GM12878 (cell line): ENCODE data around the gene CARD11. TPM values are rescaled to one million over a fixed set of nuclear protein-coding genes. Genes with fewer than 3 reads are reported as not detected.

Experiments used
- ATAC-seq: fragments of 200-7000 bp; cut with Tn5 transposase; 3 replicates; pipeline ENCODE4 v1.9.1; 2020; ENCODE audit warnings: mild to moderate bottlenecking, moderate library complexity
- BruUV-seq: library from RNA; stranded (reverse); fragments of 400-500 nt; replicated peaks from 2 replicates; lab custom pipeline; 2021; lab: Mats Ljungman, UMichigan
- CTCF ChIA-PET: fragments of 300-600 bp; sonication (Branson Sonifier 250); formaldehyde crosslinking; extraction: SDS; loops from one replicate; lab custom pipeline; 2021; ENCODE audit warnings: inconsistent platforms; lab: Yijun Ruan, JAX
- POLR2A ChIA-PET: fragments of 350-600 bp; formaldehyde crosslinking; extraction: SDS; loops from one replicate; lab custom pipeline; 2021; ENCODE audit warnings: inconsistent platforms; lab: Charles Lee
- RAD21 ChIA-PET: fragments of 300-600 bp; sonication (Branson Sonifier 250); formaldehyde crosslinking; loops from one replicate; lab custom pipeline; 2023; ENCODE audit warnings: antibody characterized with exemption; ENCODE audit not compliant: unreplicated experiment; lab: Charles Lee
- SMC1A ChIA-PET: fragments of 300-600 bp; sonication (Branson Sonifier 250); formaldehyde crosslinking; loops from one replicate; lab custom pipeline; 2023; ENCODE audit not compliant: unreplicated experiment, uncharacterized antibody; lab: Charles Lee
- DNase-seq: peaks from one replicate; pipeline ENCODE4 v3.0.0-alpha.2; 2011; ENCODE audit warnings: low read depth, low spot score
- FAIRE-seq: peaks from 3 replicates; lab custom pipeline; 2011; peaks lifted over from hg19 to GRCh38; lab: Jason Lieb, UNC
- H2AFZ ChIP-seq: 2 replicates; pipeline ENCODE4 v1.6.0; 2011; ENCODE audit warnings: low read depth, low read length, control low read depth; ENCODE audit not compliant: control insufficient read depth
- H3K27ac ChIP-seq: 2 replicates; pipeline ENCODE4 v1.5.1; 2011; ENCODE audit warnings: control low read depth; ENCODE audit not compliant: control insufficient read depth, insufficient read depth
- H3K27me3 ChIP-seq, 2 experiments: replicated peaks in 1 of 2; 2 replicates each; pipeline versions ENCODE4 v1.6.0 to v1.6.1; 2011; ENCODE audit warnings: low read length in 1 of 2; ENCODE audit not compliant: control insufficient read depth in 2 of 2, insufficient read depth in 2 of 2
- H3K36me3 ChIP-seq, 2 experiments: 2 replicates each; pipeline ENCODE4 v1.5.1; 2011; ENCODE audit warnings: low read length in 1 of 2; ENCODE audit not compliant: control insufficient read depth in 2 of 2, insufficient read depth in 2 of 2
- H3K4me1 ChIP-seq: 2 replicates; pipeline ENCODE4 v1.6.1; 2011; ENCODE audit warnings: mild to moderate bottlenecking, low read length, moderate library complexity, mixed read lengths; ENCODE audit not compliant: control insufficient read depth, insufficient read depth
- H3K4me2 ChIP-seq: 2 replicates; pipeline ENCODE4 v1.6.0; 2011; ENCODE audit warnings: control low read depth; ENCODE audit not compliant: control insufficient read depth, insufficient read depth
- H3K4me3 ChIP-seq: fragments of 200-600 bp; sonication (generic); 2 replicates; pipeline ENCODE4 v1.5.1; 2016
- H3K79me2 ChIP-seq: 2 replicates; pipeline ENCODE4 v1.6.0; 2011; ENCODE audit warnings: low read length; ENCODE audit not compliant: control insufficient read depth, insufficient read depth
- H3K9ac ChIP-seq: 2 replicates; pipeline ENCODE4 v1.8.0; 2011; ENCODE audit warnings: low read length, control low read depth, mixed read lengths; ENCODE audit not compliant: control insufficient read depth, insufficient read depth
- H3K9me3 ChIP-seq: replicated peaks from 3 replicates; pipeline ENCODE4 v1.5.1; 2011; ENCODE audit warnings: mild to moderate bottlenecking, low read length; ENCODE audit not compliant: control insufficient read depth, insufficient read depth
- H4K20me1 ChIP-seq: 2 replicates; pipeline ENCODE4 v1.6.0; 2011; ENCODE audit not compliant: control insufficient read depth, insufficient read depth
- CBFB ChIP-seq: IDR thresholded peaks from 2 replicates; pipeline ENCODE4 v1.6.1; 2016; ENCODE audit warnings: antibody characterized with exemption, low read depth
- CHD1 ChIP-seq: IDR thresholded peaks from 2 replicates; pipeline ENCODE4 v1.6.1; 2012; ENCODE audit warnings: low read depth, low read length, improper control_type of control experiment
- JUND ChIP-seq: IDR thresholded peaks from 2 replicates; pipeline ENCODE4 v1.6.1; 2012; ENCODE audit warnings: low read depth, mild to moderate bottlenecking, low read length, improper control_type of control experiment, moderate library complexity
- RAD21 ChIP-seq: IDR thresholded peaks from 2 replicates; pipeline ENCODE4 v1.6.1; 2011; ENCODE audit warnings: mild to moderate bottlenecking, low read depth, low read length, moderate library complexity; ENCODE audit not compliant: insufficient read depth
- SMC3 ChIP-seq: IDR thresholded peaks from 2 replicates; pipeline ENCODE4 v1.6.1; 2011; ENCODE audit warnings: low read length, improper control_type of control experiment, borderline replicate concordance
- WGBS: methylation state at CpG from one replicate; pipeline ENCODE4 v1.1.6; 2016; ENCODE audit warnings: low lambda C conversion rate; ENCODE audit not compliant: insufficient replicate concordance, insufficient coverage; ENCODE audit errors: missing lambda C conversion rate; 5-methylcytosine and 5-hydroxymethylcytosine counted together
- in situ Hi-C: fragments of 300-500 bp; cut with MboI; formaldehyde crosslinking; loops from 9 replicates; pipeline ENCODE4 v1.14.3; 2018; ENCODE audit warnings: mixed read lengths
- intact Hi-C: fragments of 100-400 bp; cut with micrococcal nuclease; formaldehyde crosslinking; loops from one replicate; pipeline ENCODE4 v1.14.2; 2022; ENCODE audit not compliant: unreplicated experiment
- polyA plus RNA-seq, 11 experiments: library from polyadenylated mRNA; depleted of rRNA in 4 of 11; unstranded in 6 of 11; stranded (reverse) in 5 of 11; fragments of >200 nt; fragmentation: Nextera tagmentation in 4 of 11; fragmentation: Illumina TruSeq in 1 of 11; extraction: Ambion mirVana in 4 of 11; extraction: Trizol in 1 of 11; gene quantifications; 1 replicate in 1 of 11; 2 replicates in 10 of 11; pipeline versions ENCODE4 v1.2.1 to v1.2.3, GENCODE V29; 2011 to 2016; ENCODE audit warnings: inconsistent platforms in 2 of 11, missing spikeins in 2 of 11, low read depth in 1 of 11
- total RNA-seq, 4 experiments: library from RNA; depleted of rRNA in 3 of 4; stranded (reverse); fragments of >200 nt in 3 of 4; fragmentation: Illumina TruSeq in 1 of 4; extraction: Trizol in 1 of 4; gene quantifications; 2 replicates each; pipeline versions ENCODE4 v1.2.1 to v1.2.3, GENCODE V29; 2013 to 2021
- TF ChIP-seq, protein P1 (sequence below), 3 experiments: IDR thresholded peaks in 2 of 3; conservative IDR thresholded peaks in 1 of 3; 2 replicates each; pipeline ENCODE4 v1.5.1; 2011; ENCODE audit warnings: low read depth in 3 of 3, low read length in 3 of 3, mild to moderate bottlenecking in 3 of 3, control low read depth in 2 of 3, moderate library complexity in 2 of 3, inconsistent platforms in 1 of 3, mixed read lengths in 1 of 3; ENCODE audit not compliant: control insufficient read depth in 2 of 3, insufficient read depth in 1 of 3; ENCODE audit errors: extremely low read depth in 1 of 3
- TF ChIP-seq, protein P2 (sequence below): IDR thresholded peaks from 2 replicates; pipeline ENCODE4 v1.6.1; 2011; ENCODE audit warnings: low read depth, mild to moderate bottlenecking, low read length, moderate library complexity, borderline replicate concordance; ENCODE audit errors: extremely low read depth

The CARD11 gene
- total and polyA plus RNA-seq, 10 of the 15 experiments (the other 5 are each of a cell fraction or from before 2014, with no cell fraction given): 0.27 to 72.0 (median 28.4) TPM

DNA sequence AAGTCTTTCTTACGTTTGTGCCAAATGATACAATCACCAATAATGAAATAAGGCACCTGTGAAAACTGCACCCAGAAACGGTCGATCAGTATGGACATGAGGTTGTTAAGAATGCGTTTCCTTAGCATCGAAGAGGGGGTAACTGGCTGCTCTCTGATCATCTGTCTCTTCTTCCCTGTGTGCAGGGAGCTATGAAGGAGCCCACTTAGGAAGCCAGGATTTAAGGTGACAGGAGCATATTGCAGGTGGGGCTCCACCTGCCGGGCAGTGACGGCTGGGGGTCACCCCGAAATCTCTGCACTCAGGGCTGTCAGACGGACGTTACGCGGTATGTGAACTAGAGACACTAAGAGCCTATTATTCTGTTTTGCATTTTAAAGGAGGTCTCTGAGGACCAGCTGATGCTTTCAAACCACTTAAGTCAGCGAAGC is 64.5 kb downstream of the CARD11 start:
- no peak for DNase-seq
- CTCF ChIA-PET: interaction anchor here (1.0 to 3.3 kb wide), 4 partner anchors 35 to 90 kb away, joined by 3 to 19 read pairs (median 4); no protein-coding TSS in a partner anchor
- TF ChIP-seq SMC3 (0 out of 2 replicates have a peak, but pooled peaks have one; percentile 17), RAD21 (peak; percentile 12; the same call in 1 of the 2 replicates), JUND (no peak), CHD1 (no peak), CBFB (no peak)
- TF ChIP-seq, protein P1, sequence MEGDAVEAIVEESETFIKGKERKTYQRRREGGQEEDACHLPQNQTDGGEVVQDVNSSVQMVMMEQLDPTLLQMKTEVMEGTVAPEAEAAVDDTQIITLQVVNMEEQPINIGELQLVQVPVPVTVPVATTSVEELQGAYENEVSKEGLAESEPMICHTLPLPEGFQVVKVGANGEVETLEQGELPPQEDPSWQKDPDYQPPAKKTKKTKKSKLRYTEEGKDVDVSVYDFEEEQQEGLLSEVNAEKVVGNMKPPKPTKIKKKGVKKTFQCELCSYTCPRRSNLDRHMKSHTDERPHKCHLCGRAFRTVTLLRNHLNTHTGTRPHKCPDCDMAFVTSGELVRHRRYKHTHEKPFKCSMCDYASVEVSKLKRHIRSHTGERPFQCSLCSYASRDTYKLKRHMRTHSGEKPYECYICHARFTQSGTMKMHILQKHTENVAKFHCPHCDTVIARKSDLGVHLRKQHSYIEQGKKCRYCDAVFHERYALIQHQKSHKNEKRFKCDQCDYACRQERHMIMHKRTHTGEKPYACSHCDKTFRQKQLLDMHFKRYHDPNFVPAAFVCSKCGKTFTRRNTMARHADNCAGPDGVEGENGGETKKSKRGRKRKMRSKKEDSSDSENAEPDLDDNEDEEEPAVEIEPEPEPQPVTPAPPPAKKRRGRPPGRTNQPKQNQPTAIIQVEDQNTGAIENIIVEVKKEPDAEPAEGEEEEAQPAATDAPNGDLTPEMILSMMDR (IDR thresholded peaks at IDR 0.05 in 2 of 3, conservative IDR thresholded peaks at IDR 0.05 in 1 of 3; ENCODE audit: control insufficient read depth in 2 of 3, extremely low read depth in 1 of 3, insufficient read depth in 1 of 3, low read depth in 3 of 3, low read length in 3 of 3): peak; percentile 3 to 30 (median 16); a peak in 1 of 6 replicates
- TF ChIP-seq, protein P2, sequence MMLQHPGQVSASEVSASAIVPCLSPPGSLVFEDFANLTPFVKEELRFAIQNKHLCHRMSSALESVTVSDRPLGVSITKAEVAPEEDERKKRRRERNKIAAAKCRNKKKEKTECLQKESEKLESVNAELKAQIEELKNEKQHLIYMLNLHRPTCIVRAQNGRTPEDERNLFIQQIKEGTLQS: no peak
- TF ChIP-seq, all 136 proteins: peak for 3
- Histone ChIP-seq H2AFZ (peak overlapping the region; percentile 48), H3K9me3 (no peaks in the 10 kb centered on the region; the same call in 2 of the 3 replicates), H4K20me1 (no peaks in the 10 kb centered on the region), H3K79me2 (peaks cover 12% of the 10 kb centered on the region), H3K36me3 (peaks cover 2 to 10% of the 10 kb centered on the region in 2 experiments; a peak in 3 of 4 replicates), H3K9ac (peak overlapping the region; percentile 75), H3K4me1 (peaks cover 44% of the 10 kb centered on the region), H3K4me3 (peak overlapping the region; percentile 60), H3K4me2 (peak overlapping the region; percentile 99), H3K27ac (peak overlapping the region; percentile 78), H3K27me3 (no peaks in the 10 kb centered on the region)
- in situ Hi-C loops (no loop called here), intact Hi-C loops (loop anchor here (2.0 kb wide), 2 partner anchors 64 to 84 kb away; partner anchors contain the start of gene CARD11)
- 5% methylated on average over 13 of the region's 13 CpGs for WGBS
- ChIA-PET SMC1A (interaction anchor here (1.4 to 4.5 kb wide), 7 partner anchors 62 to 176 kb away, joined by 3 to 26 read pairs (median 9); no protein-coding TSS in a partner anchor), POLR2A (interaction anchor here (0.8 to 2.0 kb wide), 3 partner anchors 14 to 87 kb away, joined by 3 to 13 read pairs (median 3); no protein-coding TSS in a partner anchor), RAD21 (interaction anchor here (0.9 to 3.5 kb wide), 6 partner anchors 46 to 85 kb away, joined by 3 to 34 read pairs (median 4); no protein-coding TSS in a partner anchor)
- ATAC-seq: peak; percentile 45
- no TSS peak for BruUV-seq
- peak; percentile 88 for FAIRE-seq
